GM19023 (cell line): Measurements from ENCODE around the gene NEDD4L.

Experiments used
- ATAC-seq: cut with Tn5 transposase; IDR thresholded peaks from one replicate; pipeline ENCODE4 v1.9.1; 2021; ENCODE audit warnings: mild to moderate bottlenecking, moderate library complexity; ENCODE audit not compliant: unreplicated experiment

The NEDD4L gene

GRCh38 chr18:58201733-58202730 lies 158.0 kb downstream of the NEDD4L start:
- no peak for ATAC-seq

- ATAC-seq = no peak
These were observed 160.9 kb downstream of the NEDD4L start for GRCh38 chr18:58204776-58205442.

- no peak for ATAC-seq
These were observed 161.6 kb downstream of the NEDD4L start for GRCh38 chr18:58205443-58206160.

GRCh38 chr18:58207520-58208152 lies 163.6 kb downstream of the NEDD4L start:
- ATAC-seq = no peak

GRCh38 chr18:58208207-58208932 lies 164.3 kb downstream of the NEDD4L start:
- no peak for ATAC-seq

GRCh38 chr18:58209326-58209725 lies 165.3 kb downstream of the NEDD4L start:
- ATAC-seq = no peak

GRCh38 chr18:58211510-58211909 lies 167.5 kb downstream of the NEDD4L start:
- ATAC-seq = no peak

GRCh38 chr18:58212274-58212673 lies 168.2 kb downstream of the NEDD4L start:
- ATAC-seq = peak; percentile 60

GRCh38 chr18:58213440-58213839 lies 169.4 kb downstream of the NEDD4L start:
- no peak for ATAC-seq

GRCh38 chr18:58215011-58215410 lies 171.0 kb downstream of the NEDD4L start:
- no peak for ATAC-seq

GRCh38 chr18:58216071-58216481 lies 172.1 kb downstream of the NEDD4L start:
- no peak for ATAC-seq

GRCh38 chr18:58217052-58217451 lies 173.0 kb downstream of the NEDD4L start:
- no peak for ATAC-seq

- ATAC-seq = no peak
These were observed 174.1 kb downstream of the NEDD4L start for GRCh38 chr18:58218117-58218516.

GRCh38 chr18:58221060-58221725 lies 177.2 kb downstream of the NEDD4L start:
- no peak for ATAC-seq

GRCh38 chr18:58222432-58223125 lies 178.6 kb downstream of the NEDD4L start:
- no peak for ATAC-seq

- ATAC-seq = no peak
These were observed 179.8 kb downstream of the NEDD4L start for GRCh38 chr18:58223717-58224424.

GRCh38 chr18:58224425-58224750 lies 180.4 kb downstream of the NEDD4L start:
- no peak for ATAC-seq

- peak; percentile 94 for ATAC-seq
These were observed 181.1 kb downstream of the NEDD4L start for GRCh38 chr18:58225101-58225500.

GRCh38 chr18:58226429-58226828 lies 182.4 kb downstream of the NEDD4L start:
- no peak for ATAC-seq
